GM18511 (cell line): ENCODE results near the gene RGS14.
"Not testable (repeated sequence)": the region's sequence is repeated elsewhere in the genome, so short reads cannot be mapped to it uniquely, and the experiment has no call there.

ENCODE experiments used
- ATAC-seq: cut with Tn5 transposase; IDR thresholded peaks from one replicate; pipeline ENCODE4 v1.9.1; 2021; ENCODE audit warnings: mild to moderate bottlenecking, moderate library complexity; ENCODE audit not compliant: unreplicated experiment

Gene RGS14

DNA sequence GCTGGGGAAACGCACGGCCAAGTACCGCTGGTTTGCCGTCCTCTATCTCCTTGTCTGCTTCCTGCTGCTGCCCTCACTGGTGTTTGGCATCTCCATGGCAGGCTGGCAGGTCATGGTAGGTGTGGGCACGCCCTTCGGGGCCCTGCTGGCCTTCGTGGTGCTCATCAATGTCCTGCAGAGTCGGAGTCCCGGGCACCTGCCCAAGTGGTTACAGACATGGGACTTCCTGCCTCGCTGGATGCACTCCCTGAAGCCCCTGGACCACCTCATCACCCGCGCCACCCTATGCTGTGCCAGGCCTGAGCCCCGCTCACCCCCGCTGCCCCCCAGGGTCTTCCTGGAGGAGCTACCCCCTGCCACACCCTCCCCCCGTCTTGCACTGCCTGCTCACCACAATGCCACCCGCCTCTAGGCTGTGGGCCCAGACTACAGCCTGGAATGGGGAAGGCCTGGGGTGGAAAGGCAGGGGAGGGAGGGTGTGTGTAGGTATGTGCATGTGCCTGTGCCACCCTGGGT, 40.2 kb downstream of the RGS14 start:
- no peak for ATAC-seq

DNA sequence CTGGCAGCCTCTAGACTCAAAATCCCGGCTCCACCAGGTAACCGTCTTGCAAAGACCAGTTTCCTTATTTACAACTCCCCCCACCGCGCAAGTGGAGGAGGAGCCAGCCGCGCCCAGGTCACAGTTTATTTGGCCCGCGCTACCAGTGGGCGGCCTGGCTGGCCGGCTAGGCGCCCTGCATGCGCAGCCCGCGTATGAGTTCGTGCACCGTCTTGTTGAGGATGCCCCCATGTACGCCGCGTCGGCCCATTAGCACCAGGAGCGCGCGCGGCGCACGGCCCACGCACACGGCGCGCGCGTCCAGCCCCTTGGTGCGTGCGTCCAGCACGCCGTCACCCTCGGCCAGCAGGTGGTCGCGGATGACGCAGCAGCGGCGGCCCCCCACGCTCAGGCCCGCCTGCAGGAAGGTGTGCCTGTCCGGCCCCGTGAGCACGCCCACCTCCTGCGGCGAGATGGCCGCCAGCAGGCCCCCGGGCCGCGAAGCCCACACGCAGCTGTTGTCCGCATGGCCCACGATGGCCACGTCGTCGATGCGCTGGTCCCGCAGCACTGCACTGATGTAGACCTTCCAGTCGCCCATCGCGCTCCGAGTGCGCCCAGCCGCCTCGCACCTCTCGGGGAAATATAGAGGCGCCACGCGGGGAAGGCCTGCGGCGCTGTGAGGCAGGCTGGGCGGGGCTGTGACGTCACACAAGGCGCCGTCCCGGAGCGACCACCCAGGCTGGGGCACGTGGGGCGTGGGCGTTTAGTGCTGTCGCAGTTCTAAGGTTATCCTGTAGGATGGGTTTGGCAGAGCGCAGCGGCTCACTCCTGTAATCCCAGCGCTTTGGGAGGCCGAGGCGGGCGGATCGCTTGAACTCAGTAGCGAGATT, 42.5 kb downstream of the RGS14 start, which contains the start of gene PFN3:
TSS of gene PFN3 (minus strand) at position 665 of the 872 bp plus-strand sequence. CDS start at position 580, 85 bp downstream.
- ATAC-seq: no peak

DNA sequence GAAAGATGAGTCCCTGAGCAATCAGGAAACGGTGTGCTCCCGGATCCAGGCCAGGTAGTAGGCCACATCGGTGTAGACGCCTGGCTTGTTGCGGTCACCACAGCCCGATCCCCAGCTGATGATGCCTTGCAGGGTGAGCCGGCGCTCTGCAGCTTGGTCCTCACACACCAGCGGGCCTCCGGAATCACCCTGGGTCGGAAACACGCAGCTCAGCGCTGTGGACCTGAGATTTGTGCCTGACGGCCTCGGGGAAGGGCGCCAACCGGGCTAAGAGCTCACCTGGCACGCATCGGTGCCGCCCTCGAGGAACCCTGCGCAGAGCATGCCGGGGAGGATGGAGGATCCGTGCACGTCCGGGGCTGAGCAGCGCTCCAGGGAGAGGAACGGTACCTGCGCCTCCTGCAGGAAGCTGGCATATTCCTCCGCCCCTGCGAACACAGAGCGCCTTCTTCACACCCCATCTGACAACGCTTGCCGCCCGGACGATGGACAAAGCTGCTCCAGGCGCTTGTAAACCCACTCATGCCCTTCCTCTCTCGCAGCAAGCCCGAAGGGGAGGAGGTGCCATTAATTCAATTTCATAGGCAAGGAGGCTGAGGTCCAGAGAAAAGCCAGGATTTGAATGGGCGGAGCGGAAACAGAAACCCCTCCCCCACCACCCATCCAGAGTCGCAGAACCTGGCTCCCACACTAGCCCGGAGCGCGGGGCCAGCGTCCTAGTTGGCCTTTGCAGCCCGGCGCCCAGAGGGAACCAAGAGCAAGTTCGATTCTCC, 44.7 kb downstream of the RGS14 start:
- ATAC-seq: no peak

DNA sequence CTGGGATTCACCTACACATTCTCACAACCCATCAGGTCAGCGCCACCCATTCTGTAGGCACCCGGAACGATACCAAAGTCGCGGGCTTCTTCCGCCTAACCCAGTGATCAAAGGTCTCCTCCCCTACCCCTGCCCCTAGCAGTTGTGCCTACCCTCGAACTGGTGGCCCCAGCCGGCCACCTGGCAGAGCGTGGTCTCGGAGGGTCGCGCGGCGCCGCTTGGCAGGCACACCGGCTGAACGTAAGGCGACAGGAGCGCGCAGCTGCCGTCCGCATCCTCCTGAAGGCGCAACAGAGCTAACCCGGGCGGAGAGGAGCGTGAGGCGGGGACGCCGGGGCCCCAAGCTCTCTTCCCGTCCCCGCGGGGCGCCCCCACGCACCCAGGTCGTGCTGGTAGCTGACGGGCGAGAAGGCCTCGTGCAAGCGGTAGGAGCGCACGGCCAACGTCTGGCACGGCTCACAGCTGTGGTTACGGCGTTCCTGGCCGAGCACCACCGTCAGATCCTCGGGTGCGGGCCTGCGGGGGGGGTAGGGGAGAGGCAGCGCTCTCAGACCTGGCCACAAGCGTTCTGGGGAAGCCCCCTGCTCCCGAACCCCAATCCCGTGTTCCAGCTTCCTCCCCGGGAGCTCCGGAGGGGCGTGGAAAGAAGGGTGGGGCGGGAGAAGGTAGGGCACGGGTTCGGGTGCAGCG, 45.5 kb downstream of the RGS14 start:
- ATAC-seq: peak; percentile 34

DNA sequence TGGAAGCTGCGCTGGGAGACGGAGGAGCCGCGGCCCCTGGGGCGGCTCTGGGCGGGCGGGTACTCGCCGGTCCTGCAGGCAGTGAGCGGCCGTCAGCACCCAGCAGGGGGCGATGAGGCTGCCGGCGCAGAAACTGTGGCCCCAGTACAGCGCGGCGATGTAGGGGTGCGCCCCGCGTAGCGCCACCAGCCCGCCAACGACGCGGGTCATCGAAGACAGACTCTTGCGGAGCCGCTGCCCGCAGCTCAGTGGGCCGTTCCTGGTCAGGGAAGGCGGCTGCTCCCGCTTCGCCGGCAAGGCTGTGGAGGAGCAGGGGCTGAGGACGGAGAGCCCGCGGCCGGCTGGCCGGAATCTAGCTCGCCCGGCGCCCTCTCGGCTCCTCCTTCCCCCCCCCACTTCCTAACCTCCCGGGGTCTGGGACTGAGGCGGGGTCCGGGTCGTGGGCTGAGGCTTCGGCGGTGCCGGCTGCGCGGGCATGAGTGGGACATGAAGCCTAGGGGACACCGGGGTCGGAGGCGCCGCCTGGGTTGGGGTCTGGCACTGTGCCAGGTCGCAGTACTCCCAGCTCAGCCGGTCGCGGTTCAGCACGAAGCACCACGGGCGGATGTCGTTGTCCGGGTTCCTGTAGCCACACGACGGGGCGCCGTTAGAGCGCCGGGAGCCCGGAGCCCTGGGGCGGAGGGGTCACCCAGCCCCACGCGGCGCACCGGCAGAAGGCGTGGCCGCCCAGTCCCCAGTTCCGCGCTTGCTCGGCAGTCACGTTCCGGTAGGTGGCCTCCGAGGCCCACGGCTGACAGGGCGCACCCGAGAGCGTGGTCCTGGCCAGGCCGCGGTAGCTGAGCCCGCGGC, 46.3 kb downstream of the RGS14 start:
- ATAC-seq: peak; percentile 87

DNA sequence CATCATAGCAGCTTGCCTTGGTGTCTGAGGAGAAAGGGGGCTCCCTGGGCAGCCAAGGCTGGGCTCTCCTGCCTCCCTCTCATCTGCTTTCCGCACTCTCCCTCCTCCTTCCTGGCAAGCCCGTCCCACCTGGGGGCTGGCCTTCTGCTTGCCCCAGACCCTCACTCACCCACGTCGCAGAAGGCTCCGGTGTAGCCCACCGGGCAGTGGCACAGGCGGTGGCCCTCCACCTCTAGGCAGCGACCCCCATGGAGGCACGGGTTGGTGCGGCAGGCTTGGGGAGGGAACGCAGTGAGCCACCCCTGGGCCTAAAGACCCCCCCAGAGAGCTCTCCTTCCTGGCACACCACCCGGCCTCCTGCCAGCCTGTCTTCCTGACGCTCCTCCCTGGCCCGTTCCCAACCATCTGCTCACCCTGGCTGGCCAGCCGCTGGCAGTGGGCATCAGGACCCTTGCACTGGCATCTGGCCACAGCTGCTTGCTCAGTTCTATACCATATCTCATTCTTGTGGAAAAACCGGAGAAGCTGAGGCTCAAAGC, 47.0 kb downstream of the RGS14 start:
- ATAC-seq: no peak

DNA sequence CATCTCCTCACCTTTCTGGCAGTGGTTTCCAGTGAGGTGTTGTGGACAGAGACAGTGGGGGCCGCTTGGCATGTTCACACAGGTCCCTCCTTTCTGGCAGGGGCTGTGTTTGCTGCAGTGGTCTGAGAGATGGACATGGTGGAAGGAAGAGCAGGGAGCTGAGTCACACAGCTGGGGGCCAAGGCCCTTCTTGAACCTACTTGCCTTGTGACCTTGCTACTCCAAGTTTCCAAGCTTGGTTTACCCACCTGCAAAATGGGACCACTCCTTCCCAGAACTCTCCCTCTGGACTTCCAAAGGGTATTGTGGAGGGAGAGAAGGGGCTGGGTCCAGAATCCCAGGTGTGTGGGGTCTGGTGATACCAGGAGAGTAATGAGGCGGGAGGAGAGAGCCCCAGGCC, 47.6 kb downstream of the RGS14 start:
- no peak for ATAC-seq

DNA sequence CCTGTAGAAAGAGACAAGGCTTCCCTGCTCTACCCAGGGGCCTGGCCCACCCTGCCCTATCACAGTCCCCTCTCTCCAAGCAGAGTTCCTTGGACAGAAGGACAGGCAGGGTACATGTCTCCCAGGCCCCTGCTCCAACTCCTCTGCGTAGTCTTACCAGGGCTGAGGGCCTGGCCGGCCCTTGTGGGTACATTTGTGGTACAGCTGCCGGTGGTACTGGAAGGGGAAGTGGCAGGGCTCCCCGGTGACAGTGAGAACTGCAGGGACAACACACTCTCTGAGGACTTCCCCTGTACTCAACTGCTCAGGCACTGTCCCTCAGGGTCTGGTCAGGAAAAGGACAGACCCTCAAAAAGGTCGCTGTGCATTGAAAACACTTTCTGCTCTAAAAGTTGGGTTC, 48.1 kb downstream of the RGS14 start:
- ATAC-seq: no peak

DNA sequence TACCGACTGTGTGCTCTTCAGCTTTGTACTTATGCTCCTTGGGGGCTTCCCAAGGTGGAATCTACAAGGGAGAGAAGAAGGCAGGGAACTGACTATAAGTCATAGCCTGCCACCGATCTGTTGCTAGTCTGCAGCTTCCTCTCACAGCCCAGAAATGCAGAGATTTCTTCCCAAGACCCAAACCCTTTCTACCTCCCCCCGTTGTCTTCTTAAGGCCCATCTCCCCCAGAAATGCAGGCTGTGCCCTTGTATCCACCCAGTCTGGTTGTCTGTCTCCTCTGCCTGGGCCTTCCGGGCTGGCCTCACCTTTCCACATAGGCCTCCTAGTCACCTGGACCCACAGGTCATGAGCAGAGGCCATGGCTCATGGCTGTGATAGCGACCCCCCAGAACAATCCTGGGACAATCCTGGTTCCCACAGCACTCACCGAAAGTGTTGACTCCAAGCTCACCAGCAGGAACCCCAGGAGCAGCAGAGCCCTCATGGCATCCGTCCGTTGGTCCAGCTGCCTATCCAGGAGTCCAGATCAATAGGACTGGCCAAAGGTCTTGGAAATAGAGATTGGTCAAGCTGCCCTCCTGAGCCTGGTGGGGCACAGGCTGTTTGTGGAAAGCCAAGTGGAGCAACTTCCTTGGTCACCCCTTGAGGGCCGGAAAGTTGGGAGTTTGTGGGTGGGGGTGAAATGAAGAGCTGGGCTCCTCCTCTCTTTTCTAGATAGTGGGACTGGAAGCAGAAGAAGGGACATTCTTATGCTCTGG, 51.5 kb downstream of the RGS14 start, which contains the start of gene F12:
TSS of gene F12 (minus strand) at position 522 of the 759 bp plus-strand sequence. CDS start at position 485, 37 bp downstream.
- no peak for ATAC-seq

DNA sequence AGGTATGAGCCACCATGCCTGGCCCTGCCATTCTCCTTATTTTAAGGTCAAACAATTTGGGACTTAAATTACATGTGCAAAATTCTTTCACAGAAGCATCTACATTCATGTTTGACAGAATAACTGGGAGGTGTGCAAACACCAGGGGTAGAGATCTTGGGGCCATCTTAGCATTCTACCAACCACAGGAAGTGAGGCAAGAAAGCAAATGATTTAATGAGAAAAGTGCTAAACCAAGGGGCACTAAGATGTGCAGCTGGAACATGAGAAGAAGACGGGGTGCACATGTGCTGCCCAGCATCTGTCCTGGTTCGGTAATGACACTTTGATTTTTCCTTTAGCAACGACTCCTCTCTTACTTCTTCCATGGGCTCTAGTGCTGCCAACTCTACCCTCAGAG, 52.9 kb downstream of the RGS14 start:
- no peak for ATAC-seq

DNA sequence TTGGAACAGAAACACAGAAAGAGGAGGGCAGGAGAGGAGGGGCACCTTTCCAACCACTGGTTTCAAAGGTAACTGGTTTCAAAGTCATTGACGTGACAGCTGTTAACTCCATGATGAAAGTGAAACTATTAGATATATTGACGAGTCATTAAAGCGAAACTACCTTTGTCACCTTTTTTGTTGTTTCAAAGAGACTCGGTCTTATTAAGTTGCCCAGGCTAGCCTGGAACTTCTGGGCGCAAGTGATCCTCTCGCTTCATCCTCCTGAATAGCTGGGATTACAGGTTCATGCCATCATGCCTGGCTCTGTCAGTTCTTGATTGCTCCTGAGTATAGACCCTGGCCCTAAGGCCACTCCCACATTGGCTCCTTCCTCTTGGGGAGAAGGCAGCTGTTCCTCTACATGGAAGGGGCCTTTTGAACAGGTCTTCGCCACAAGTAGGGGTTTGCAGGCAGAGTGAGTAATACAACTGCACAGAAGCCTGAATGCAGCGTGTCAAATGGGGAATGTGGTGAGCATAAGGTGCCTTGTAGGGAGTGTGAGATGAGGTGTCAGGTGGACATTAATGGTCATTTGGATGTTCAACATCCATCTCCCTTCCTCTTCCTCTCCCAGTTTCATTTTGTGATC, 55.0 kb downstream of the RGS14 start:
- peak; percentile 81 for ATAC-seq

DNA sequence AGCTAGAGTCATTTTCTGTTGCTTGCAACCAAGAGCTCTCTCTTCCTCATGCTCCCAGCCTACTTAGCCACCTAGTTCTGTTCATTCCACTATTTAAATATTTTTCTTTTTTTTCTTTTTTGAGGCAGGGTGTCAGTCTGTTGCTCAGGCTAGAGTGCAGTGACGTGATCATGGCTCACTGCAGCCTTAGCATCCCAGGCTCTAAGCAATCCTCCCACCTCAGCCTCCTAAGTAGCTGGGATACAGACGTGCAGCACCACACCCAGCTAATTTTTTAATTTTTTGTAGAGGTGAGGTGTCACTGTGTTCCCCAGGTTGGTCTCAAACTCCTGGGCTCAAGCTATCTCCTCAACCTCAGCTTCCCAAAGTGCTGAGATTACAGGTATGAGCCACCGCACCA, 56.8 kb downstream of the RGS14 start:
- no peak for ATAC-seq

DNA sequence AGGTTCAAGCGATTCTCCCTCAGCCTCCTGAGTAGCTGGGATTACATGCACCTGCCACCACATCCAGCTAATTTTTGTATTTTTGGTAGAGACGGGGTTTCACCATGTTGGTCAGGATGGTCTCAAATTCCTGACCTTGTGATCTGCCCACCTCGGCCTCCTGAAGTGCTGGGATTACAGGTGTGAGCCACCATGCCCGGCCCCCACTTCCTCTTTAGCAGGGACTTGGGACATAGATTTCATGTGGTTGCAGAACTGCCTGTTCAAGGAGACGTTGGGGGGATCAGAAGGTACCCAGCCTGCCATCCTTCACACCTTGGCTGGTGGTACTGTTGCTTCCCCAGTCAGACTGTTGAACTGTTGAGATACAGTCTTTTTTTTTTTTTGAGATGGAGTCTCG, 59.4 kb downstream of the RGS14 start:
- ATAC-seq: not testable (repeated sequence)

DNA sequence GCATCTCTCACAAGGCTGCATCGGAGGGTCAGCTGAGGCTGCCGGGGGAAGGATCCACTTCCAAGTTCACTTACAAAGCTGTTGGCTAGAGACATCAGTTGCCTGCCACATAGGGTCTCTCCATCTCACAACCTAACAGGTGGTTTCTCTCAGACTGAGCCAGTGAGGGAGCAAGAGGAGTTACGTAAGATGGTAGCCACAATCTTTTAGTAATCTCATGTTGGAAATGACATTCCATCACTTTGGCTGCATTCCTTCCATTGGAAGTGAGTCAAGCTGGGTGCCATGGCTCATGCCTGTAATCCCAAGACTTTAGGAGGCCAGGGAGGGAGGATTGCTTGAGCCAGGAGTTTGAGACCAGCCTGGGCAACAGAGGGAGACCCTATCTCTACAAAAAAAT, 61.3 kb downstream of the RGS14 start:
- ATAC-seq: no peak

DNA sequence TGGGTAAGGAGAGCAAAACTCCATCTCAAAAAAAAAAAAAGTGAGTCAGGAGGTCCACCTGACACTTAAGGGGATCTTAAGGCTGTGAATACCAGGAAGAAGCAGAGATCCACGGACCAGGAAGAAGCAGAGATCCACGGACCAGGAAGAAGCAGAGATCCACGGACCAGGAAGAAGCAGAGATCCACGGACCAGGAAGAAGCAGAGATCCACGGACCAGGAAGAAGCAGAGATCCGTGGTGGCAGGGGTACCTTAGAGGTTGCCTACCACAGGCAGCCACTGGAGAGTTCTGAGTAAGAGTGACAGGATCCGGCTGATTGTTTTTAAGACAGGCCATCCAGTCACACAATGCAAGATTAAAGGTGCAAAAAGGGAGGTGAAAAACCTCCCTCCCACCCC, 62.7 kb downstream of the RGS14 start:
- ATAC-seq: not testable (repeated sequence)

DNA sequence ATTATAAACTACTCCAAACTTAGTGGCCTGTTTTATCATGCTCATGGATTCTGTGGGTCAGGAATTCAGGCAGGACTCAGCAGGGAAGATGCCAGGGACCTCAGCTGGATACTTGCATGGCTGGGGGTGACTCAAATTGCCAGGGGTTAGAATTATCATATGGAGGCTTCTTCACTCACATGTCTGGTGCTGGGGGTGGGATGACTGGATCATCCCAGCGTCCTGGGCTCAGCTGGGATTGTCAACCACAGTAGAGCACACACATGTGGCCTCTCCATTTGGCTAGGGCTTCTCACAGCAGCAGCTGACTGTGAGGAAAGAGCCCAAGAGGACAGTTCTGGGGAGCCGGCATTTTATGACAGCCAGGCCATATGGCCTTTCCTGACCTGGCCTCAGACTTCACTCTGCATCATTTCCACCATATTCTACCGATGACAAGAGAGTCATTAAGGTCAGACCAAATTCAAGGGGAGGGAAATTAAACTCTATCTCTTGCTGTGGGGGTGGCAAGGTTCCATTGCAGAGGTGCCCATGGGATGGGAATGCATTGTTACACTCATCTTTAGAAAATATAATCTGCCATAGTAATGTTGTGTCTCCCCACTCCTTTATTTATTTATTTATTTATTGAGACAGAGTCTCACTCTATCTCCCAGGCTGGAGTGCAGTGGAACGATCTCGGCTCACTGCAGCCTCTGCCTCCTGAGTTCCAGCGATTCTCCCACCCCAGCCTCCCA, 63.5 kb downstream of the RGS14 start:
- ATAC-seq: no peak
